ENCODE data around the gene GPBP1L1. TPM values are rescaled to one million over a fixed set of nuclear protein-coding genes. Genes with fewer than 3 reads are reported as not detected.
"Not testable (repeated sequence)": the region's sequence is repeated elsewhere in the genome, so short reads cannot be mapped to it uniquely, and the experiment has no call there.

GPBP1L1 gene
- total and polyA plus RNA-seq, 5 donors: 47.9 to 83.1 (median 77.4) TPM

GRCh38 chr1:45713711-45714110 lies 27.4 kb upstream of the GPBP1L1 start:
- 90% methylated on average over 3 of the region's 3 CpGs for WGBS
- Histone ChIP-seq H3K27ac (ENCODE audit: low read length) (no peak overlapping the region), H3K27me3 (ENCODE audit: control insufficient read depth, insufficient read depth) (no peaks in the 10 kb centered on the region), H3K9me3 (ENCODE audit: control insufficient read depth, low read length) (no peaks in the 10 kb centered on the region), H3K4me3 (ENCODE audit: low read length) (no peak overlapping the region), H3K4me1 (ENCODE audit: control insufficient read depth, insufficient read depth, low read length) (no peaks in the 10 kb centered on the region)
- no peak for DNase-seq
- ATAC-seq: no peak
- intact Hi-C loops (cut with DNase I): no loop called here

GRCh38 chr1:45704637-45705036 lies 18.3 kb upstream of the GPBP1L1 start:
- H3K27me3 ChIP-seq (ENCODE audit: control insufficient read depth, insufficient read depth): no peaks in the 10 kb centered on the region
- no peak overlapping the region for H3K4me3 ChIP-seq (ENCODE audit: low read length)
- H3K4me1 ChIP-seq (ENCODE audit: control insufficient read depth, insufficient read depth, low read length): no peaks in the 10 kb centered on the region
- H3K9me3 ChIP-seq (ENCODE audit: control insufficient read depth, low read length): no peaks in the 10 kb centered on the region
- DNase-seq: no peak
- H3K27ac ChIP-seq (ENCODE audit: low read length): no peak overlapping the region
- 94% methylated on average over 1 of the region's 1 CpG for WGBS
- no peak for ATAC-seq
- intact Hi-C loops (cut with DNase I): no loop called here

DNA sequence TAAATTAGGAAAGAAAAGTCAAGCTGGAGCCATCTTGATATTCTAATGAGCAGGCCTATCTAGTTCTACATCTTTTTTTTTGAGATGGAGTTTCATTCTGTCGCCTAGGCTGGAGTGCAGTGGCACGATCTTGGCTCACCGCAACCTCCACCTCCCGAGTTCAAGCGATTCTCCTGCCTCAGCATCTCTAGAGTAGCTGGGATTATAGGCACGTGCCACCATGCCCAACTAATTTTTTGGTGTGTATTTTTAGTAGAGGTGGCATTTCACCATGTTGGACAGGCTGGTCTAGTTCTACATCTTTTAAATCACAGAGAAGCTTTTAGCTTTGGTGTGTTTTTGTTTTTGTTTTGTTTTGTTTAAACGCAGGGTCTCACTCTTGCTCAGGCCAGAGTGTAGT lies 8.5 kb upstream of the GPBP1L1 start:
- intact Hi-C loops (cut with DNase I): no loop called here
- 88% methylated on average over 7 of the region's 7 CpGs for WGBS
- no peaks in the 10 kb centered on the region for H3K27me3 ChIP-seq (ENCODE audit: control insufficient read depth, insufficient read depth)
- no peak for ATAC-seq
- DNase-seq: no peak
- no peaks in the 10 kb centered on the region for H3K9me3 ChIP-seq (ENCODE audit: control insufficient read depth, low read length)
- H3K4me3 ChIP-seq (ENCODE audit: low read length): no peak overlapping the region
- no peak overlapping the region for H3K27ac ChIP-seq (ENCODE audit: low read length)
- no peaks in the 10 kb centered on the region for H3K4me1 ChIP-seq (ENCODE audit: control insufficient read depth, insufficient read depth, low read length)

DNA sequence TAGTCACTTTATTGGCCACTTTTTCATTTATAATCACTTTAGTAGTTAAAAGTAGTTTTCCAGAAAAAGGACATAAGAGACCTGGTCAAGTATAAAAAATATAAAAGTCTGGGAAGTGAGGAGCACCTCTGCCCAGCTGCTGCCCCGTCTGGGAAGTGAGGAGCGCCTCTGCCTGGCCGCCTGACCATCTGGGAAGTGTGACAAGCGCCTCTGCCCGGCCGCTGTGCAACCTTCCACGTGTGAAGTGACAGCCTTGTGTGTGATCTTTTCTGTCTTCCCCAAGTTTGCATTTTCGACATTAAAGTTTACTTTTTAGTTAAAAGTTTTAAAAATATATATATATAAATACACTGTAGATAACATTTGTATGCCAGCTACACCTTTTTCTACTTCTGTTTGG lies 7.5 kb upstream of the GPBP1L1 start:
- DNase-seq; H3K27ac ChIP-seq (ENCODE audit: low read length); intact Hi-C loops (cut with DNase I); ATAC-seq; H3K27me3 ChIP-seq (ENCODE audit: control insufficient read depth, insufficient read depth); H3K4me1 ChIP-seq (ENCODE audit: control insufficient read depth, insufficient read depth, low read length); H3K9me3 ChIP-seq (ENCODE audit: control insufficient read depth, low read length); H3K4me3 ChIP-seq (ENCODE audit: low read length): not testable (repeated sequence)
- 77% methylated on average over 8 of the region's 8 CpGs for WGBS

DNA sequence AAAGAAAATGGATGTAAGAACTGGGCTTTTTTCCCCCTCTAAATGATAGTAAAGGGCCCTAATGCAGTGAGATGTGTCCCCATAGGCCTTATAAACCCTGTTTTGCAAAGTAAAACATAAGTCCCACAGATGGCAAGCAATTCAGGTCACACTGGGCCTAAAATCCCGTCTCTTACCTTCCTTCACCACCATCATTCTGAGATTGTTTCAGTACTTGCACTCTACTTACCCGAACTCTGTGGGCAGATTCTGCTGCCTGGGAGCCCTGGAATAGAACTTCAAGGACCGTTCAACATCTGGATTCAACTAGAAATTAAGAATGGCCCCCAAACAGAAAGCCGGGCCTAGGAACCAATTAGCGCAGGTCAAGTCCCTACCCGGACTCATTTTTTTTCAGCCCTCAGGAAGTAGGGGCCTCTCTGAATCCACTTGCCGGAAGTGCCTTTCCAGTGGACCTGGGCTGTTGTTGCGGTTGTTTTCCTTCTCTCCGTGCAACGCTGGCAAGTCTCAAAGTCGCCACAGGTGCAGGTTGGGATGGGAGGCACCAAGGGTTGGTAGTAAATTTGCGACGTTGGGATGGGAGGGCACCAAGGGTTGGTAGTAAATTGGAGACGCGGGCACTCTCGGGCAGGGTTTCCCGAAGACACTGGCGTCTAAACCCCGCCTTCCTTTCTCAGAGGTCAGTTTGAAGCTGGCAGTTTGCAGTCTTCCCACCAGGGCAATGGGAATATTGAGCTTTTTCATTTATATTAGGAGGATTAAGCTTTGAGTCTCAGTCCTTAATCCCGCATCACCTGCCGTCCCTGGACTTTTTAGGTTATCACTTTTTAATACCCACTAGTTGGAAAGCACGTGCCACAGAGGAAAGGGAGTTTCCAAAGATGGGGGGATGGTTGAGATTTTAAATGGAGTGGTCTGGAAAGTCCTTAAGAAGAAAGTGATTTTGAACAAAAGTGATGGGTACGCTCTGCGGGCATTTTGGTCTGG lies 1.7 kb upstream of the GPBP1L1 start, which contains the start of gene TMEM69:
Gene TMEM69 (plus strand): TSS at position 428 of the 987 bp plus-strand sequence. CDS start 2,888 bp downstream, outside the sequence.
- 1% methylated on average over 24 of the region's 24 CpGs for WGBS
- peak within 1 kb of the TSS; percentile 72 for H3K4me3 ChIP-seq (ENCODE audit: low read length)
- intact Hi-C loops (cut with DNase I): no loop called here
- peak; percentile 67 to 81 (median 78) for DNase-seq
- H3K27ac ChIP-seq (ENCODE audit: low read length): peak within 1 kb of the TSS; percentile 99
- H3K4me1 ChIP-seq (ENCODE audit: control insufficient read depth, insufficient read depth, low read length): no peaks in the 10 kb centered on the region
- ATAC-seq: peak; percentile 50 to 55
- H3K9me3 ChIP-seq (ENCODE audit: control insufficient read depth, low read length): no peaks in the 10 kb centered on the region
- no peaks in the 10 kb centered on the region for H3K27me3 ChIP-seq (ENCODE audit: control insufficient read depth, insufficient read depth)

DNA sequence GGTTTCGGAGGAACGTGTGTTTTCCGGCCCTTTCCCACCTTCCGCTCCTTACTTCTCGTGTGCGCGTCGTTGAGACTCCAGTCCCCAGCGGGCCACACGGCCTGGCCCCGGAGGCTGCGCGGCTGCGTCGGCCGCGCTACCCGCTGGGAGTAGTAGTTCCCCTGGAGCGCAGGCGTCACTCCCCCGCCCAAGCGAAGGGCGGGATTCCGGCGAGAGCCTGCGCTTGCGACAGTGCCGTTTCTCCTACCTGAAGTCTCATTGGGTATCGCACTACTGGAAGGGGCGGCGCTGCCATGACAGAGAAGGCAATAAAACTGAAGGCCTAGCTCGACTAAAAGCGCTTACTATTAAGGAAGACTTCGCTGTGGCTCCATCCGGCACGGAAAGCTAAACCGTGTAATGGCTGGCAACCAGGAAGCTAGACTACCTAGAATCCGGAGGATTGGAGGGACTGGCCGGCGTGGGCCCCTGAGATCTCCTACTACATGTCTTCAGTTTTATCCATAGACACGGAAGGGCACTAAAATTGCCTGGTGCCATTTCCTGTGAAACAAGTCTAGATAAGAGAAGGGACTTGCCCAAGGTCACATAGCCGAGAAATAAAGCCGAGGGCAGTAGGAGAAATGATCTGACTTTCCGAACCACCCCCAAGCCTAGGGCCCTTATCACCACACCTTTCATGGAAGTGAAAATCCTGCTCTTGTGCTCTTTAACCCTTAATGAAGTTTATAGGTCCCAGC lies 851 bp upstream of the GPBP1L1 start:
- 1% methylated on average over 44 of the region's 44 CpGs for WGBS
- intact Hi-C loops (cut with DNase I): no loop called here
- peak; percentile 97 for ATAC-seq

GRCh38 chr1:45686015-45686287 lies 382 bp downstream of the GPBP1L1 start:
- intact Hi-C loops (cut with DNase I): no loop called here

More for the DNA sequence above, 851 bp upstream of the GPBP1L1 start:
- no peaks in the 10 kb centered on the region for H3K4me1 ChIP-seq (ENCODE audit: control insufficient read depth, insufficient read depth, low read length)
- H3K27me3 ChIP-seq (ENCODE audit: control insufficient read depth, insufficient read depth): no peaks in the 10 kb centered on the region
- DNase-seq: peak; percentile 99
- H3K9me3 ChIP-seq (ENCODE audit: control insufficient read depth, low read length): no peaks in the 10 kb centered on the region
- peak overlapping the region; percentile 77 for H3K4me3 ChIP-seq (ENCODE audit: low read length)
- H3K27ac ChIP-seq (ENCODE audit: low read length): peak overlapping the region; percentile 99

GRCh38 chr1:45685308-45686014 lies 872 bp downstream of the GPBP1L1 start:
- no peak for DNase-seq
- intact Hi-C loops (cut with DNase I): no loop called here
- no peak for ATAC-seq
- no peaks in the 10 kb centered on the region for H3K4me1 ChIP-seq (ENCODE audit: control insufficient read depth, insufficient read depth, low read length)
- H3K9me3 ChIP-seq (ENCODE audit: control insufficient read depth, low read length): no peaks in the 10 kb centered on the region
- H3K4me3 ChIP-seq (ENCODE audit: low read length): peak overlapping the region; percentile 77
- H3K27me3 ChIP-seq (ENCODE audit: control insufficient read depth, insufficient read depth): no peaks in the 10 kb centered on the region
- no peak overlapping the region for H3K27ac ChIP-seq (ENCODE audit: low read length)
- WGBS: under 1% methylated on average over 13 of the region's 13 CpGs

More at GRCh38 chr1:45686015-45686287, 382 bp downstream of the GPBP1L1 start:
- DNase-seq: peak; percentile 59 to 86 (median 84)
- no peaks in the 10 kb centered on the region for H3K27me3 ChIP-seq (ENCODE audit: control insufficient read depth, insufficient read depth)
- ATAC-seq: peak in 1 of 2 donors; percentile 3
- H3K27ac ChIP-seq (ENCODE audit: low read length): peak overlapping the region; percentile 85
- 0% methylated on average over 27 of the region's 27 CpGs for WGBS
- no peaks in the 10 kb centered on the region for H3K4me1 ChIP-seq (ENCODE audit: control insufficient read depth, insufficient read depth, low read length)
- peak overlapping the region; percentile 77 for H3K4me3 ChIP-seq (ENCODE audit: low read length)
- no peaks in the 10 kb centered on the region for H3K9me3 ChIP-seq (ENCODE audit: control insufficient read depth, low read length)

DNA sequence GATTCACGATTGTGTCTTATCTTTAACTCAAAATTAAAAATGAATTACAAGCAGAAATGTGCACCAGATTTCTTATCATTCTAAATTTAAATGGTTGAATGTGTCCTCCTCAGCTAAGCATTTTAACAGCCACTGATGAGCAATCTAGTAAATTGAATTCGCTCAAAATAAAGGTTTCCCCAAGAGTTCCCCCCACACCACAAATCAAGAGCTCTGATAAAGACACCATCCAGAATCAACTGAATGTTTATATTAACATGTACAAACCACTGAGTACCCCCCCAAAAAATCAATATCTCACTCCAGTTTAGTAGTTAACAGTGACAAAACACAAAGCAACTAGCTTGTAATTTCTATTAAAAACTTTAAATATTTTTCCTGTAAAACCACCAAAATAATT lies 1.9 kb downstream of the GPBP1L1 start:
- no peak overlapping the region for H3K4me3 ChIP-seq (ENCODE audit: low read length)
- DNase-seq (no peak), ATAC-seq (no peak)
- H3K9me3 ChIP-seq (ENCODE audit: control insufficient read depth, low read length): no peaks in the 10 kb centered on the region
- H3K4me1 ChIP-seq (ENCODE audit: control insufficient read depth, insufficient read depth, low read length): peaks cover 2% of the 10 kb centered on the region
- intact Hi-C loops (cut with DNase I): no loop called here
- 30% methylated on average over 2 of the region's 2 CpGs for WGBS
- no peak overlapping the region for H3K27ac ChIP-seq (ENCODE audit: low read length)
- no peaks in the 10 kb centered on the region for H3K27me3 ChIP-seq (ENCODE audit: control insufficient read depth, insufficient read depth)

GRCh38 chr1:45682942-45683341 lies 3.4 kb downstream of the GPBP1L1 start:
- H3K4me1 ChIP-seq (ENCODE audit: control insufficient read depth, insufficient read depth, low read length): peaks cover 5% of the 10 kb centered on the region
- 87% methylated on average over 6 of the region's 6 CpGs for WGBS
- intact Hi-C loops (cut with DNase I): no loop called here
- H3K9me3 ChIP-seq (ENCODE audit: control insufficient read depth, low read length): no peaks in the 10 kb centered on the region
- H3K4me3 ChIP-seq (ENCODE audit: low read length): no peak overlapping the region
- no peak for ATAC-seq
- no peak overlapping the region for H3K27ac ChIP-seq (ENCODE audit: low read length)
- no peak for DNase-seq
- H3K27me3 ChIP-seq (ENCODE audit: control insufficient read depth, insufficient read depth): no peaks in the 10 kb centered on the region

Data from right cardiac atrium (tissue), 5 donors.